HG02642 (cell line): Measurements from ENCODE around the gene PTGES2.
"Not testable (repeated sequence)": the region's sequence is repeated elsewhere in the genome, so short reads cannot be mapped to it uniquely, and the experiment has no call there.

ENCODE experiments used
- ATAC-seq: cut with Tn5 transposase; IDR thresholded peaks from one replicate; pipeline ENCODE4 v1.9.1; 2021; ENCODE audit warnings: mild to moderate bottlenecking; ENCODE audit not compliant: unreplicated experiment, poor library complexity

PTGES2 gene

GRCh38 chr9:128093011-128093410 lies 34.5 kb downstream of the PTGES2 start:
- no peak for ATAC-seq

- no peak for ATAC-seq
Measured at GRCh38 chr9:128092199-128092977, 35.1 kb downstream of the PTGES2 start.

GRCh38 chr9:128091571-128091970 lies 36.0 kb downstream of the PTGES2 start:
- ATAC-seq, result no peak

- ATAC-seq, result no peak
Measured at GRCh38 chr9:128091144-128091543, 36.4 kb downstream of the PTGES2 start.

GRCh38 chr9:128089299-128089698 lies 38.2 kb downstream of the PTGES2 start:
- ATAC-seq, result no peak

- ATAC-seq, result no peak
Measured at GRCh38 chr9:128088253-128088945, 39.1 kb downstream of the PTGES2 start.

GRCh38 chr9:128087262-128087661 lies 40.3 kb downstream of the PTGES2 start:
- no peak for ATAC-seq

- ATAC-seq, result no peak
Measured at GRCh38 chr9:128085943-128086342, 41.6 kb downstream of the PTGES2 start.

- ATAC-seq, result no peak
Measured at GRCh38 chr9:128084746-128085145, 42.8 kb downstream of the PTGES2 start.

GRCh38 chr9:128082151-128082550 lies 45.4 kb downstream of the PTGES2 start:
- no peak for ATAC-seq

GRCh38 chr9:128081056-128081455 lies 46.5 kb downstream of the PTGES2 start:
- no peak for ATAC-seq

- no peak for ATAC-seq
Measured at GRCh38 chr9:128080206-128080605, 47.3 kb downstream of the PTGES2 start.

- no peak for ATAC-seq
Measured at GRCh38 chr9:128078504-128079434, 48.8 kb downstream of the PTGES2 start.

GRCh38 chr9:128077847-128078503 lies 49.6 kb downstream of the PTGES2 start:
- ATAC-seq, result no peak

GRCh38 chr9:128073253-128073886 lies 54.2 kb downstream of the PTGES2 start:
- no peak for ATAC-seq

GRCh38 chr9:128072144-128073021 lies 55.1 kb downstream of the PTGES2 start:
- ATAC-seq, result no peak

GRCh38 chr9:128071475-128071874 lies 56.1 kb downstream of the PTGES2 start:
- ATAC-seq, result not testable (repeated sequence)

- no peak for ATAC-seq
Measured at GRCh38 chr9:128070874-128071273, 56.7 kb downstream of the PTGES2 start.
